Endothelial cell of umbilical vein (primary cell): Measurements from ENCODE around the gene EMB.
"Not testable (repeated sequence)": the region's sequence is repeated elsewhere in the genome, so short reads cannot be mapped to it uniquely, and the experiment has no call there.

ENCODE experiments used
- CTCF ChIP-seq, 2 donors: IDR thresholded peaks; 1 replicate in 1 of 2; 2 replicates in 1 of 2; pipeline ENCODE4 v1.5.1; 2011; ENCODE audit warnings: low read length in 2 of 2, mild to moderate bottlenecking in 2 of 2, moderate library complexity in 2 of 2, control low read depth in 1 of 2, inconsistent platforms in 1 of 2, low read depth in 1 of 2; ENCODE audit not compliant: insufficient read depth in 1 of 2; ENCODE audit errors: extremely low read depth in 1 of 2
- EZH2 ChIP-seq: IDR thresholded peaks from 2 replicates; pipeline ENCODE4 v1.6.1; 2012; ENCODE audit warnings: borderline replicate concordance, low read depth, mild to moderate bottlenecking, moderate library complexity, low read length, inconsistent platforms; ENCODE audit not compliant: severe bottlenecking
- FOS ChIP-seq: IDR thresholded peaks from 2 replicates; pipeline ENCODE4 v1.6.1; 2011; ENCODE audit warnings: mild to moderate bottlenecking, low read length, moderate library complexity, borderline replicate concordance; ENCODE audit not compliant: insufficient read depth
- JUN ChIP-seq: IDR thresholded peaks from 2 replicates; pipeline ENCODE4 v1.6.1; 2011; ENCODE audit warnings: borderline replicate concordance, low read depth; ENCODE audit not compliant: insufficient read length, insufficient read depth
- MAX ChIP-seq: IDR thresholded peaks from 2 replicates; pipeline ENCODE4 v1.6.1; 2011; ENCODE audit not compliant: insufficient read depth, insufficient read length
- POLR2A ChIP-seq: IDR thresholded peaks from 2 replicates; pipeline ENCODE4 v1.6.1; 2012; ENCODE audit warnings: low read depth, mild to moderate bottlenecking, control low read depth, low read length
- POLR2AphosphoS5 ChIP-seq: IDR thresholded peaks from 2 replicates; pipeline ENCODE4 v1.6.1; 2012; ENCODE audit warnings: low read depth, mild to moderate bottlenecking, control low read depth, low read length, moderate library complexity; ENCODE audit not compliant: insufficient read depth

DNA sequence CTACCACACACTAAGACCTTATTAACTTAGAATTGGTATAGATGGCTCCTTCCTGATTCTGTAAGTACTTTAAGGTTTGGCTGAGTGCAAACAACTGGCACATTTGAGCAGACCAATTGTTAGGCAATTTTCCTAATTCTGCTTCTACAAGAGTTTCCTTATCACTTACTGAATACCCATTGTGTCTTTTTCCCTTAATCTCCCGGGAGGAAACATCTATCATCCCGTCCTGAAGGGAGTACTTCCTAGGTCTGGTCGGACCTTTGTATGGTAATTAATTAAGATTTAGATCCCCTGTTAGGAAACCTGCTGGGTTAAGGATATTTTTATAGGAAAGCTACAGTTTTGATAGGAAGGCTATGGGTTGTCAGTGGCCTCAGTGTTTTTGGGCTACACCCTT lies 8.2 kb upstream of the EMB start:
- TF ChIP-seq POLR2AphosphoS5; CTCF (IDR thresholded peaks at IDR 0.05; ENCODE audit: extremely low read depth in 1 of 2, insufficient read depth in 1 of 2, low read depth in 1 of 2, low read length in 2 of 2); JUN; POLR2A; MAX; EZH2; FOS: not testable (repeated sequence)
